Measurements from ENCODE around the gene GNPTG. TPM values are rescaled to one million over a fixed set of nuclear protein-coding genes. Genes with fewer than 3 reads are reported as not detected.

GNPTG gene
- total and polyA plus RNA-seq, 2 donors (not counting 3 experiments of a cell fraction or from before 2014, with no cell fraction given) = 51.6 to 109 TPM

DNA sequence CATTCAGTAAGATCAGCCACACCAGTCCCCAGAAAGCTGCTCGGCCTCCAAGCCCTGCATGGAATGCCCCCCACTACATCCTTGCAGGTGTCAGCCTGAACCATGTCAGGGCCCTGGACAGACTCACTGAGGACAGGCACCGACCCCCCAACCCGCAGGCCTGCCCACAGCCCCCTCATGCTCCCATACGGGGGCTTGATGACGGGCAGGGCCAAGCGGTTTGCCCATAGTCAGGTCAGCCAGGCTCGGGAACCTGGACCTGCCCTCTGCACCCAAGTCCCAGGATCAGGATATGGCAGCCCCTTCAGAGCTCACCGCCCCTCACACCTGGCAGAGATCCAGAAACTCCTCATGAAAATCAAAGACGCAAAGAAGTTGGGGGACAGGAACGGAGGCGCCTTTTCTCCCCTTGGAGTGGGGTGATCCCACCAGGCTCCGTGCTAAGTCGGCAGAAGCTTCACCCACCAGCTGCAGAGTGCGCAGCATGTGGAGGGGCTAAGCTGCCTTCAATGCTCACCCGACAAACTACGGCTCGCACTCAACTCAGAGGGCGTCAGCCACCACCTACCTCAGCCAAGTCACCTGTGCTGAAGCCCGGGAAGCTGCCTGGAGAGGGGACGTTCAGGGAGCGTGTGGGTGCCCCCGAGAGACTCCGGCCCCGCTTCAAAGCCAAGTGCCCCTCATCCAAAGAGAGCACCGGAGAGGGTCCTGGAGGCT is 26.5 kb downstream of the GNPTG start:
- H3K9ac ChIP-seq (replicated peaks; ENCODE audit: extremely low read depth, insufficient read depth, low read length) = peak overlapping the region; percentile 98
- intact Hi-C loops (cut with micrococcal nuclease) (loop anchor here (5.0 kb wide), 1 partner anchor 329 kb away; the partner anchor contains the start of gene MAPK8IP3), dilution Hi-C loops (cut with MboI; ENCODE audit: extremely low pct_ligation_motif_present, low sequenced_read_pairs) (no loop called here)
- ChIA-PET POLR2A (interaction anchor here (0.5 kb wide), 1 partner anchor 9 kb away, joined by 3 read pairs; no protein-coding TSS in a partner anchor), CTCF (interaction anchor here (0.6 to 4.3 kb wide), 5 partner anchors 9 to 239 kb away, joined by 3 to 24 read pairs (median 3); no protein-coding TSS in a partner anchor)
- no peaks in the 10 kb centered on the region for H3K9me3 ChIP-seq (replicated peaks; ENCODE audit: control insufficient read depth, insufficient read depth, low read length)
- TF ChIP-seq FOS (IDR thresholded peaks at IDR 0.05; ENCODE audit: borderline replicate concordance, insufficient read depth, low read length) (no peak), EZH2 (IDR thresholded peaks at IDR 0.05; ENCODE audit: borderline replicate concordance, low read depth, low read length, severe bottlenecking) (no peak), POLR2A (IDR thresholded peaks at IDR 0.05; ENCODE audit: low read depth, low read length) (no peak), MYC (IDR thresholded peaks at IDR 0.05; ENCODE audit: low read depth, low read length) (no peak), JUN (IDR thresholded peaks at IDR 0.05; ENCODE audit: borderline replicate concordance, insufficient read depth, insufficient read length, low read depth) (no peak), MAX (IDR thresholded peaks at IDR 0.05; ENCODE audit: insufficient read depth, insufficient read length) (no peak), GATA2 (IDR thresholded peaks at IDR 0.05; ENCODE audit: insufficient read depth, insufficient read length, low read depth, low read length) (no peak), POLR2AphosphoS5 (IDR thresholded peaks at IDR 0.05; ENCODE audit: insufficient read depth, low read depth, low read length) (no peak)
- TF ChIP-seq, protein P1, sequence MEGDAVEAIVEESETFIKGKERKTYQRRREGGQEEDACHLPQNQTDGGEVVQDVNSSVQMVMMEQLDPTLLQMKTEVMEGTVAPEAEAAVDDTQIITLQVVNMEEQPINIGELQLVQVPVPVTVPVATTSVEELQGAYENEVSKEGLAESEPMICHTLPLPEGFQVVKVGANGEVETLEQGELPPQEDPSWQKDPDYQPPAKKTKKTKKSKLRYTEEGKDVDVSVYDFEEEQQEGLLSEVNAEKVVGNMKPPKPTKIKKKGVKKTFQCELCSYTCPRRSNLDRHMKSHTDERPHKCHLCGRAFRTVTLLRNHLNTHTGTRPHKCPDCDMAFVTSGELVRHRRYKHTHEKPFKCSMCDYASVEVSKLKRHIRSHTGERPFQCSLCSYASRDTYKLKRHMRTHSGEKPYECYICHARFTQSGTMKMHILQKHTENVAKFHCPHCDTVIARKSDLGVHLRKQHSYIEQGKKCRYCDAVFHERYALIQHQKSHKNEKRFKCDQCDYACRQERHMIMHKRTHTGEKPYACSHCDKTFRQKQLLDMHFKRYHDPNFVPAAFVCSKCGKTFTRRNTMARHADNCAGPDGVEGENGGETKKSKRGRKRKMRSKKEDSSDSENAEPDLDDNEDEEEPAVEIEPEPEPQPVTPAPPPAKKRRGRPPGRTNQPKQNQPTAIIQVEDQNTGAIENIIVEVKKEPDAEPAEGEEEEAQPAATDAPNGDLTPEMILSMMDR (IDR thresholded peaks at IDR 0.05; ENCODE audit: extremely low read depth in 1 of 2, insufficient read depth in 1 of 2, low read depth in 1 of 2, low read length in 2 of 2) = no peak
- peaks cover 0 to 3% of the 10 kb centered on the region in 2 experiments for H3K36me3 ChIP-seq (ENCODE audit: control insufficient read depth in 2 of 2, extremely low read depth in 1 of 2, insufficient read depth in 2 of 2, low read length in 2 of 2)
- H3K27ac ChIP-seq (ENCODE audit: insufficient read depth, low read depth, low read length) = peak overlapping the region; percentile 91
- H3K4me2 ChIP-seq (ENCODE audit: insufficient read depth, low read length) = peak overlapping the region; percentile 72
- no peaks in the 10 kb centered on the region for H3K9me1 ChIP-seq (replicated peaks; ENCODE audit: control insufficient read depth, extremely low read depth, insufficient read depth, low read length)
- no peaks in the 10 kb centered on the region for H4K20me1 ChIP-seq (replicated peaks; ENCODE audit: control insufficient read depth, extremely low read depth, insufficient read depth, low read length)
- DNase-seq (ENCODE audit: low read depth, low spot score) = no peak
- peaks cover 12% of the 10 kb centered on the region for H3K4me1 ChIP-seq (ENCODE audit: control insufficient read depth, extremely low read depth, insufficient read depth, low read length)
- no TSS peak for BruUV-seq (replicated peaks)
- peaks cover 24% of the 10 kb centered on the region for H3K79me2 ChIP-seq (ENCODE audit: control insufficient read depth, insufficient read depth, low read length)
- peak overlapping the region; percentile 10 to 41 (median 39) for H3K4me3 ChIP-seq (replicated peaks in 1 of 3; ENCODE audit: insufficient read depth in 1 of 3, low read depth in 1 of 3, low read length in 3 of 3)
- FAIRE-seq = no peak
- no peak overlapping the region for H2AFZ ChIP-seq (ENCODE audit: low read depth, low read length)
- H3K27me3 ChIP-seq (ENCODE audit: control insufficient read depth in 2 of 2, insufficient read depth in 2 of 2, low read length in 2 of 2) = no peaks in the 10 kb centered on the region
